GM19238 (cell line): ENCODE data around the gene CYP11A1.

ENCODE experiments used
- DNase-seq: peaks from one replicate; pipeline ENCODE4 v3.0.0; 2011; ENCODE audit warnings: low spot score; ENCODE audit not compliant: insufficient read length

CYP11A1 gene

DNA sequence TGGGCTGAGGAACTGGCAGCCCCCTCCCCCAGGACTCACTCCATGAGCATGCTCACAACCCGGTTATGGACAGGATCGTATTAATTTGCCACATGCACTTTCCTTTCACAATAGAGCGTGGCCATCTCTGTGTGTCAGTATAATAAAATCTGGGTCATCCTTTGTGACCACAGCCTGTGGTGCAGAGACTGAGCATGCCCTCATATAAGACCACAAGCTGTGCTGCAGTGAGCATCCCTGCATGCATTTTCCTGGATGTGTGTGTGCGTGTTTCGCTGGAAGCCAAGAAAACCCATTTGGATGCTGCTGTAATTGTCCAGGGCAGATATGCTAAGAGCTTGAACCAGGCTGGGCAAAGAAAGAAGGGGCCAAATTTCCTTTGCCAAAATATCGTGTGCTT is 39.7 kb downstream of the CYP11A1 start:
- no peak for DNase-seq

DNA sequence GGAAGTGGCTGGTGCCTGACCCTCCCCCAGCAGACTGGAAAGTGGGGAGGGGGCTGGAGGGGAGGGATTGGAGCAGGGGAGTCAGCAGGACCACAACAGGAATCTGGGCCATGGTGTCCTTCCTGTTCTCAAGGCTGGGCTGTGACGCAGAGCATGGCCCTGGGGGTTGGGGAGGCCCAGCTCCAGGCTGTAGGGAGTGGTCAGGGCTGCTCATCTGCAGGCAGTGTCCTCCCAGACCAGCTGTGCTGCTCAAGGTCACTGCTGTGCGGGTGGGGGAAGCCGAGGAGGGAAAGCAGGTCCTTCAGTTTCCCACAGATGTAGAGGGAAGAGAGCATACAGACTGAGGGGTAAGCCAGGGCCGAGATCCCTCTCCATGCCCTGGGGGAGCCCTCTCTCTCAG is 40.7 kb downstream of the CYP11A1 start:
- DNase-seq: no peak

GRCh38 chr15:74324714-74325113 is 42.7 kb downstream of the CYP11A1 start:
- no peak for DNase-seq

DNA sequence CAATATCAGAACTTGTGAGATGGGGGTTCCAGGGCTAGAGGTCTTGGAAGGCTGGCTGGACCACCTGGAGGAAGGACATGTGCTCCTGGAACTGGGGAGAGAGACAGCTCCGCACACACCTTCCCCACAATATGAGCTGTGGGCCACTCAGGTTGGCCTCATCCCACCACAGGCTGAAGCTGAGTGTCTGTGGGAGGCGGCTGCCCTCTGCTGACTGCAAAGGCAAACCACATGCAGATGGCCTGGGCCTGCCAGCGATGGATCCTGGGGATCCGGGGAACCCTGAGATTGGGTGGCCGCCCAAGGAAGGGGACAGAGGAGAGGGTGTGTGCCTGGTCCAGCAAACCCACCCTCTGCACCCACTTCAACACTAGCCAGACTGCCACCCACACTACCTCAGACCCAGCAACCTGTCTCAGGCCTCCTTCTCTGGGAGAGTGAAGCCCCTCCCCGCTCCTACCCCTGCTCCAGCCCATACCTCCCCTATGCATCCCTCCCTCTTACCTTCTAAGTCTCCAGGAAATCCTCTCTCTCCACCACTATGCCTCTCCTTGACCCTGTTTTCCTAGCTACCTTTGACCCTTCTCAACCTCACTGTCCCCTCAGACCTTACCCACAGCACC is 44.8 kb downstream of the CYP11A1 start:
- peak; percentile 67 for DNase-seq

- no peak for DNase-seq
Observed at GRCh38 chr15:74320352-74321247, 46.8 kb downstream of the CYP11A1 start.

GRCh38 chr15:74319596-74320351 is 47.7 kb downstream of the CYP11A1 start:
- no peak for DNase-seq

GRCh38 chr15:74319138-74319460 is 48.3 kb downstream of the CYP11A1 start:
- DNase-seq: no peak

DNA sequence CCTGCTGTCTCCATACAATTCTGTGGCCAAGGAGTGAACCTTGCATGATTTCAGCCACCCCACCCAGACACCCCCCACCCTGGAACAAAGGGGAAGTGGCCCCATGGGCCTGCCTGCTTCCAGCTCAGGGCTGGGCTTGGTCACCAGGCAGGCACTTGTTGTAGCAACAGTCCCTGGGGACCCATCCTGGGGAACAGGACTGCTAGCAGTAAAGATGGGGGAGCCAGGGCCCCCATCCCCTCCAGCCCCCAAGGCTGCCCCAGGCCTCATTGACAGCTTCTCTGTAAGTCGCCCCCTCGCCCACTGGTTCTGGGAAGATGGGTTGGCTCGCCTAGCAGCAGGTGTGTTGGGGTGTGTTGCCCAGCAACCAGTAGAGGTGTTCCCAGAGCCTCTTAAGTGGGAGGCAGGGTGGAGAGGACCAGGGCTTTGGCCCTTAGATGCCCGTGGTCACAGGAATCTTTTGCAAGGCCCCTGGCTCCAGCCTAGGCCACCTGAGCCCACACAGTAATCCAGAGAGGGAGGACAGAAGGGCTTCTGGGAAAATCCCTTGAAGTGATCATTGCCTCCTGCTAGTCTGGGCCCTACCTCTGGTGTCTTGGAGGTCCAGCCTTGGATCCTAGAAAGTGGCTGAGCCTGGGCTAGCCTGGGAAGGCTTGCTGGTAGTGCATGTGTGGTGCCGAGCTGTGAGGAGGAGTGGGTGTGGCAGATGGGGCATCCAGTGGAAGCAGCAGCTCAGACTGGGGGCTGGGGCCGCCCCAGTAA is 48.9 kb downstream of the CYP11A1 start:
- DNase-seq: no peak

GRCh38 chr15:74317820-74318375 is 49.5 kb downstream of the CYP11A1 start:
- DNase-seq: no peak

DNA sequence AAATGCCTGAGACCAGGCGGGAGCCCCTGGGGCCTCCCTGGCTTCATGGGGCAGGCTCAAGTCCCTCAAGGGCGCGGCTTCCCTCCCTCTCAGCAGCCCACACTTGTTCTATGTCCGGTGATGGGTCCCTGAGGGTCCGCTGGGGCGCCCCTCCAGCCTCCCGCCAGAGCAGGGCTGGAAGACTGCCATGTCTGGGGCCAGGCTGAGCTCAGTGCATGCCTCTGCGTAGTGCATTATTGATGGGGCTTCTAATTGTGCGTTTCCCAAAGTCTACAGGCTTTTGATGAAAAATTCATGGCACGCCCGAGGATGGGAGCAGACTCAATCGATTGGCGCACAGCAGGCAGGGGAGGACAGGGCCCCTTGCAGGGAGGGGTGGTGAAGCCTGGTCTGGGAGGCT is 51.3 kb downstream of the CYP11A1 start:
- no peak for DNase-seq

- DNase-seq: peak; percentile 58
Observed at GRCh38 chr15:74315626-74316025, 51.8 kb downstream of the CYP11A1 start.

DNA sequence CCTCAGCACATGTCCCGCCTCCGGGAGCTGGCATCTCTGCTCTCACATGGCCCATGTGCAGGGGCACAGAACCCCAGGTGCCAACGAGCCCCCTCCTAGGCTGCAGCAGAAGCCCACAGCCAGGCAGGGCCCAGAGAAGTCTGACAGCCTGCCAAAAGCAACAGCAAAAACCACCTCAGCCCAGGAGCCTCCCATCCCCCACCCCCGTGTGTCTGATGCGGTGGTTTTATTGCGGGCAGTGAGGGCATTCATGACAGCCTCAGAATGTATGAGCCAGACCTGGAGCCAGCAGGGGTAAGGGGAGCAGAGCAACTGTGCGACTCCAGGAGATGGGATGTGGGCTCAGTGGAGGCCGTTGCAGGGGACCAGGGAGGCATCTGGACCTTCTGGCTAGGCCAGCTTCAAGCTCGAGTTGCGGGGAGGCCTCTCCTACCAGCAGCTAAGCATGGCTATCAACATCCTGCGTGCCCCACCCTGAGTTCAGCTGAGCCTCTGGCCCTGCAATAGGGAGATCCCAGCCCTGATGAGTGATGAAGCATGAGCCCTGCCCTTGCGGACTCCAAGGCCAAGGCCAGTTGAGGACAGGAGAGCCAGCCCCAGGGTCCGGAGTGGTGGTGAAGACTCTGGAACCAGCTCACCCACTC is 52.5 kb downstream of the CYP11A1 start:
- DNase-seq: no peak

GRCh38 chr15:74313889-74314288 is 53.6 kb downstream of the CYP11A1 start:
- no peak for DNase-seq

DNA sequence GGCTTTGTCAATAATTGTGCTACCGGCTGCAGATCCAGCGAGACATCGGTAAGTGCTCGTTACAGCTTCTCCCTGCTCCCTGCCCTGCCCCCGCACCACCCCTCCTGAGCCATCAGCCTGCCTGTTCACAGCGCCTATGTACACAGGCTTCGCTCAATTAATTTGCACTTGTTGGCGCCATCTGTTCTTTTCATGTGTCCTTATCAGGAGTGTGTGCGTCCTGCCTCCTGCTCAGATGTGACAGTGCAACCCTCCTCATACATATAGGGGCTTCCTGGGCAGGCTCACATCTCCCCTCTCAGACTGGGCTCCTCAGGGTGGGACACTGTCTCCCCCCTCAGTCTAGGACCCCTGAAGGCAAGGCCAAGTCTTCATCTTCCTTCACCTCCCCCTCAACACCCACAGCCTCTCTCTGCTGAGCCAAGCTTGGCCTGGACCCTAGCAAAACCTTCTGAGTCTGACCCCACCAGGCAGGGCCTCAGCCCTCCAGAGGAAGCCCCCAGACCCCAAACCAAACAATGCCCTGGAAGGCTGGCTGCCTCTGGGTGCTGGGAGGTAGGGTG is 54.9 kb downstream of the CYP11A1 start:
- no peak for DNase-seq

- DNase-seq: no peak
Observed at GRCh38 chr15:74311734-74312444, 55.6 kb downstream of the CYP11A1 start.

DNA sequence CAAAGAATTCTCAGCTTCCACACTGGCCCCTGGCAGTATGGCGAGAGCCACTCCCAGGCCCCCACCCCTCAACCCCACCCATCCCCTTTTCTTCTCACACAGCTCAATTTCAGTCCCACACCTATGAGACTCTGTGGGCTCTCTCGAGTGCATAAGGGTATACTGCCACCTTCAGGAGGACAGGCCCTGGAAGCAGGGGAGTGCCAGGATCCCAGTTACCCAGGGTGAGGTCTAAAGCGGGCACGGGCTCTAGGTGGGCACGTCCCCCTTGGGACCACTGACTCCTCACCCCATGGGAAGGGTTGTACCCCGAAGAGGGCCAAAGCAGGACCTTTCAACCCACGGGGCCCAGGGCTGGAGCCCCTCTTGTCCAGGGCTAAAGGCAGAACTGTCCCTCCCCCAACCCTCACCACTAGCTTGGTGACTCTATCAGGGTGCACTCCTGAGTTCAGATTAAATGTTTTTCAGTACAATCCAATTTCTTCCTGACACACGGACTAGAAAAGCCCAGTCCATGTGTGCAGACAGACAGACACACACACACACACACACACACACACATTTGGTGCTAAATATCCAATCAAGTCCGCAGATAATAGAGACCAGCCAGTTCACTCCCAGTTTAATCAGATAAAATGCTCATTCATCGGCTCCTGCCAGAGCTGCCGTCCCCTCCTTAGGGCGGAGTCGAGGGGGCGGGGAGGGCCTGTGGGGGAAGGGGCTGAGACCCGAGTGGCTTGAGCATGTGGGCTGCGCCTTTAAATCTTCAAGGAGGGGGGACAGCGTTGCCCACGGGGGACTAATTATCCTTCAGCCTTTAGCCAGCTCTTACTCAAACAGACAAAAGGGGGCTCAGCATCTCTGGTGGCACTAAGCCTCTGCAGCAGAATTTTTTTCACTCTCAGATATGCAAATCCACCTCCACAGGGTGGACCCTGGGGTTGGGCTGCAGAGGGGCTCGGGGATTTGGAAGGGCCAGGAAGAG is 59.3 kb downstream of the CYP11A1 start:
- DNase-seq: peak; percentile 63

GRCh38 chr15:74306781-74307217 is 60.6 kb downstream of the CYP11A1 start:
- no peak for DNase-seq

DNA sequence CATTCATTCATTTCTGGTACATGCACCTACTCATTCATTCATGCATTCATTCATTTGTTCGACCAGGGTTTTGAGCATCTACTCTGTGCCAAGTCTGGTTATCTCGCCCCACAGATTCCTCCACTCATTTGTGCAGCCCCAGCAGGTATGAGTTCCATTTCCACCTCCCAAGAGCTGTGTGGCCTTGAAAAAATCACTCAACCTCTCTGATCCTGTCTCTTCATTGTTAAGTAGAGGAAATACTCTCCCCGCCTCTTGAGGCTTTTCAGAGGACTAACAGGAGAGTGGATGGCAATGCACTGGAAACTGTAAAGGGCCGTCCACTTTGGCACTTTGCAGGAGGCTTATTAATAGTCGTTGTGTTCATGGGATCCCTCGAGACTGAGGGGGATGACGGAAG is 61.8 kb downstream of the CYP11A1 start:
- no peak for DNase-seq
